Globus pallidus (tissue), 1 donor: ENCODE data around the gene ADGRL3.

ENCODE experiments used
- DNase-seq: peaks from one replicate; pipeline ENCODE4 v3.0.0-alpha.2; 2015; ENCODE audit warnings: low spot score

ADGRL3 gene

GRCh38 chr4:61553557-61554125 is 353.5 kb downstream of the ADGRL3 start:
- no peak for DNase-seq

GRCh38 chr4:61555789-61556188 is 355.7 kb downstream of the ADGRL3 start:
- no peak for DNase-seq

- DNase-seq = no peak
These were observed 356.2 kb downstream of the ADGRL3 start for GRCh38 chr4:61556277-61556676.

GRCh38 chr4:61559396-61559795 is 359.3 kb downstream of the ADGRL3 start:
- DNase-seq = no peak

GRCh38 chr4:61561028-61561427 is 360.9 kb downstream of the ADGRL3 start:
- DNase-seq = no peak

- no peak for DNase-seq
These were observed 371.8 kb downstream of the ADGRL3 start for GRCh38 chr4:61571761-61572559.

GRCh38 chr4:61575796-61576195 is 375.7 kb downstream of the ADGRL3 start:
- DNase-seq = no peak

- DNase-seq = no peak
These were observed 379.7 kb downstream of the ADGRL3 start for GRCh38 chr4:61579786-61580185.

- DNase-seq = no peak
These were observed 380.7 kb downstream of the ADGRL3 start for GRCh38 chr4:61580721-61581377.

GRCh38 chr4:61583696-61584095 is 383.6 kb downstream of the ADGRL3 start:
- DNase-seq = no peak

- no peak for DNase-seq
These were observed 388.7 kb downstream of the ADGRL3 start for GRCh38 chr4:61588621-61589402.

- DNase-seq = no peak
These were observed 390.8 kb downstream of the ADGRL3 start for GRCh38 chr4:61590881-61591280.

- no peak for DNase-seq
These were observed 396.6 kb downstream of the ADGRL3 start for GRCh38 chr4:61596606-61597340.

GRCh38 chr4:61603086-61603485 is 403.0 kb downstream of the ADGRL3 start:
- DNase-seq = no peak

- DNase-seq = no peak
These were observed 403.9 kb downstream of the ADGRL3 start for GRCh38 chr4:61604054-61604453.

- no peak for DNase-seq
These were observed 405.9 kb downstream of the ADGRL3 start for GRCh38 chr4:61605984-61606383.

GRCh38 chr4:61614231-61614630 is 414.1 kb downstream of the ADGRL3 start:
- DNase-seq = no peak

- DNase-seq = no peak
These were observed 419.4 kb downstream of the ADGRL3 start for GRCh38 chr4:61619528-61619927.

GRCh38 chr4:61628282-61628681 is 428.2 kb downstream of the ADGRL3 start:
- no peak for DNase-seq

GRCh38 chr4:61628727-61629126 is 428.6 kb downstream of the ADGRL3 start:
- DNase-seq = no peak

- no peak for DNase-seq
These were observed 430.4 kb downstream of the ADGRL3 start for GRCh38 chr4:61630548-61630947.

GRCh38 chr4:61638591-61638990 is 438.5 kb downstream of the ADGRL3 start:
- DNase-seq = no peak
